AG08395 (cell line): ENCODE results near the gene ERC1.
A peak's percentile ranks its signal among the peaks of the same experiment; 100 is the strongest.
"Not testable (repeated sequence)": the region's sequence is repeated elsewhere in the genome, so short reads cannot be mapped to it uniquely, and the experiment has no call there.

Experiments
- DNase-seq: peaks from one replicate; pipeline ENCODE4 v3.0.0; 2012; ENCODE audit warnings: mixed read lengths, low spot score

Gene ERC1

DNA sequence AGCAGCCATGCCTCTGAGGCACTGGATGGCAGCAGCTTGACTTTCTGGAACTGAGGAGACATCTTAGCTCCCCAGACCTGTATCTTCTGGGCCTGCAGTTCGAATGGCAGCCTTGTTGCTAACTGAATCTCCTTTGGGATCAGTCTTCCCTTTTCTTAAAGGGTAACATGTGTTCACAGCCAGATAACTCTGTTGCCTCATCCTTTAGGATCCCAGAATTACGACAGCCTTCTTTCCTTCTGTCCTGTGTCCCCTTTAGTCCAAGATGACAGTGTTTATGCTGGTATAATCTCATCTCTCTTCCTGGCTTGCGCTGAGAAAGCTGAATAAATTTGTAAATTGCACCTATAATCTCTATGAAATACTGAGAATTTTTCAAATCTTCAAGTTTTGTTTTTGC is 9.1 kb upstream of the ERC1 start:
- no peak for DNase-seq

DNA sequence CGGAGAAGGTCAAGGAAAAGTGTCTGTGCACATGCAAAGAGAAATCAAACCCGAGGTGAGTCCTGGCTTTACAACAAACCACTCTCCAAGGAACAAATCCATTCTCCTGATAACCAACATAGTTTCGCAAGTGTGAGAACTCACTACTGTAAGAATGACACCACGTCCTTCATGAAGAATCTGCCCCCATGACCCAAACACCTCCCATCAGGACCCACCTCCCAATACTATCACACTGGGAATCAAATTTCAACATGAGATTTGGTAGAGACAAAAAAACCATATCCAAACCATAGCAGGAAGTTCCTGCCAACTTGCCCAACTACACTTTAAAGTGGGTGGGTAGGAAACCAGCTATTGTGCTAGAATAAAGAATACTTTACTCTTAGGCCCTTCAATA is 2.4 kb upstream of the ERC1 start:
- no peak for DNase-seq

DNA sequence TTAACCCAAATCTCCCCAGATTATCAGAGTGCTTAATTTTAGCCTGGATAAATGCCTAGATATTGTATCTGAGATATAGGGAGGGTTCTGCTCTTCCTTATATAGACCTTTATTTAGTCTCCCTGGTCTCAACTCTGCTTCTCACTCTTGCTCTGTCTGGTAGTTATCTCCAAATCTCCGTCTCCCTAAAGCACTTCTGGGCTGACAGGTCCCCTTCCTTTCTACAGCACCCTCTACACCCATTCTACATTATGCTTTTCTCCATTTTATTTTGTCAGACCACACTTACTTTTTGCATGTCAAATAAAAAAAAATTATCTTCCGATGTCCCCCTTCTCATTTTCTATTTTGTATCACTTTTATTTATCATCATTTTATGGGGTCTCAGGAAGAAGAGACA is 2.0 kb upstream of the ERC1 start:
- DNase-seq: no peak

DNA sequence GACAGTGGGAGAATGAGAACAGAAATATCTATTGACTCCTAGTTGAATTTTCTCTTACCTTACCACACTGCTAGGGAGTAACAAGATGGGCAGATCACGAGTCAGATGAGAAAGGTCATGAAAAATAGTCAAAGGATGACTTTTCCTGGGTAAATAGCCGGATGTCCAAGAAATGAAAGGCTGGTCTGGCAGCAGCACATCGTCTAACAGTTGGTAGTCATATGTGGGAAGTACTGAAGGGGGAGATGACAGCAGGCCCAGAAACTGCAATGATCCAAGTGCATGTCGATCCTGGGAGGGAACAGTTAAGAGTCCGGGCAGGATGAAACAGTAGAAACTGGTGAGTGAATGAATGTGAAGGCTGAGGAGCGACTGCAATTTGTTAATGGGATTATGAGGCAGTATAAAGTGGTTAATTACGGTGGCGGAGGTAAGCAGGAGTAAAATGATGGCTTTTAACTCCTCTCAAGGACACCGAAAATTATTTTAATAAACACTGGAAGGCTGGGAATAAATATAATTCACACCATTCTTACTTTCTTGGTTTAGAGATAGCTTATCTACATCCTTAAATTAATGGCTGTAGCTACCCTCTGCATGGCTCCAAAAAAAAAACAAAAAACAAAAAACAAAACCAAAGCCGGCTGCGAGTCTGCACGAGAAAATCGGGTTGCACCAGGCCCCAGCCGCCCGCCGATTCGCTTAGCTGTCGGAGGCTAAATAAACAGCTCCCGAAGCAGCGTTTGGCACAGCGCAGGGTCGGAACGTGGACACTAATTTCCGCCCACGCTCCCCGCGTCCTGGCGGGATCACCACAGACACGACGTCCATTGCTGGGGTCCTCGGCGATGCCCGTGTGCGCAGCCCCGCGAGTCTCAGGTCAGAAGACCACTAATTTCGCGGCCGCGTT is 1.0 kb upstream of the ERC1 start:
- peak; percentile 83 for DNase-seq

GRCh38 chr12:991350-992333 is 619 bp downstream of the ERC1 start:
- DNase-seq: no peak

DNA sequence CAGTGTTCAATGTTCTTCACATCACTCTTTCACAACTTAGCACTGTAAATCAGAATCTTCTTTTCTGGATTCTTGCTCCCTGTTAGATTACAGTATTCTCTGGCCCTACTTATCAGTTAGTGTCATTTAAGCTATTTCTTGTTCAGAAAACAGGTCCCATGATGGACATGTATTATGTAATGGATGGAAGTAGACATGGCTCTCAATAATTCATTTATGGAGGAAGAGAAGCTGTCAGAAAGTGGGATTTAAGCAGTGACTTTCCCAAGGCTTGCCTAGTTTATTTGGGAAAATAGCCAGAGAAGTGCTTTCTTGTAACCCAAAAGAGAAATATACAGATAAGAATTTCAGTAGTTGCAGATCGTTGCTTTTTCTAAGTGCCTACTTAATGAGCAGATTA is 1.6 kb downstream of the ERC1 start:
- no peak for DNase-seq

- no peak for DNase-seq
Observed at GRCh38 chr12:996881-997280, 5.9 kb downstream of the ERC1 start.

DNA sequence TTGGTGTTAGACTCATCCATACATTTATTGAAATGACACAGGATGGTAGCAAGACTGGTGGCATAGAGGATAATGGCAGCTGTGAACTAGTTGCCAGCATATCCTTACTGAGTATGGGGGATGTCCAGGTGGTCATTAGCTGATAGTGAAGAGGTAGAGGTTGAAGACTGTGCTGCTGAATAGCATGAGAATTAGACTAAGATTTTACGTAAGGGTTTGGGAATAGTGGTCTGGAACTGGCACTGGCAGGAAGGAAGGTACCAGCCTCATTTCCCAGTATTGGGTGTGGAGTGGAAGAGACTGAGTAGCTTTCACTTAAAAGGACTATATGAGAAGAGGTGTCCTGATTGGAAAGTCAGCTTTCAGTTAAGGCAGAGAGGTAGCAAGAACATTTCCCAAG is 6.5 kb downstream of the ERC1 start:
- no peak for DNase-seq

DNA sequence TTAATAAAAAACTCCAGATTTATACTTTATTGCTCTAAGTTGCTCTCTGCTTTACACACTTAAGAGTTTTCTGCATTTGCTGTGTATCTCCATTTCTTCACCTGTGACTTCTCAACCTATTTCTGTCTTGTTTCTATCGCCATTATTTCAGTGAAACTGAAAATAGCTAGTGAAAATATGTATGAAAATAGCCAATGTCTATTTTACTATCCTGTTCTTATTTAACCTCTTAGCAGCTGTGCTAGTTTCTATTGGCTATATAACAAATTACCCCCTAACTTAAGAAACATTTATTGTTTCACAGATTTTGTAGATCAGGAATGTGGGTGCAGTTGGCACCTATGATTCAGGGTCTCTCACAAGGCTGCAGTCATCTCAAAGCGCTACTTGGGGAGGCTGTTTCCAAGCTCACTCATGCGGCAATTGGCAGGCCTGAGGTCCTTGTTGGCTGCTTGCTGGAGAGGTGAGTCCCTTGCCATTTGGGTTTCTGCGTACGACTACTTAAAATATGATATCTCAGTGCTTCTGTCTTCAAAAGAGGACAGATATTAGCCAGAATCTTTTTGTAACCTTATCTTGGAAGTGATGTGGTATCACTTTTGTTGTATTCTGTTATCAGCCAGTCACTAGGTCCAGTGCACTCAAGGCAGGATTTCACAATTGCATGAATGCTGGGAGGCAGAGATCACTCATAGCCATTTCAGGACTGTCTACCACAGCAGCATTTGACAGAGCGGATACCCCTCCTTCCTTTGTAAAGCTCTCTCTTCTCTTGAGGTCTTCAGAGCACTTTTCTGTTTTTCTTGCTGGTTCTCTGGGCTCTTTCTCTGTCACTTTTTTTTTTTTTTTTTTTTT is 7.2 kb downstream of the ERC1 start:
- no peak for DNase-seq

- DNase-seq: not testable (repeated sequence)
Observed at GRCh38 chr12:999736-1000135, 8.7 kb downstream of the ERC1 start.

DNA sequence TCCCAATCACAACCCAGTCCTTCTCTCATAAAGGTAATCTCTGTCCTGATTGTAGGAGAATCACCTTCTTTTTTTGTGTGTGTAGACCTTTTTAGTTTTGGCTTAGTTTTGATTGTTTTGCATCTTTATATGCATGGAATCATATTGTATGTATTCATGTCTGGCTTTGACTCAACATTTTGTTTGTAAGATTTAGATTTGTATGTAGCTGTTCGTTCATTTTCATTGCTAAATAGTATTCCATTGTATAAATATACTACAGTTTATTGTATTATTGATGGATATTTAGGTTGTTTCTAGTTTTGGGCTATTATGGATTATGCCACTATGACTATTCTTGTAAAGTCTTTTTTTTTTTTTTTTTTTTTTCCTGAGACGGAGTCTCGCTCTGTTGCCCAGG is 10.5 kb downstream of the ERC1 start:
- DNase-seq: no peak

DNA sequence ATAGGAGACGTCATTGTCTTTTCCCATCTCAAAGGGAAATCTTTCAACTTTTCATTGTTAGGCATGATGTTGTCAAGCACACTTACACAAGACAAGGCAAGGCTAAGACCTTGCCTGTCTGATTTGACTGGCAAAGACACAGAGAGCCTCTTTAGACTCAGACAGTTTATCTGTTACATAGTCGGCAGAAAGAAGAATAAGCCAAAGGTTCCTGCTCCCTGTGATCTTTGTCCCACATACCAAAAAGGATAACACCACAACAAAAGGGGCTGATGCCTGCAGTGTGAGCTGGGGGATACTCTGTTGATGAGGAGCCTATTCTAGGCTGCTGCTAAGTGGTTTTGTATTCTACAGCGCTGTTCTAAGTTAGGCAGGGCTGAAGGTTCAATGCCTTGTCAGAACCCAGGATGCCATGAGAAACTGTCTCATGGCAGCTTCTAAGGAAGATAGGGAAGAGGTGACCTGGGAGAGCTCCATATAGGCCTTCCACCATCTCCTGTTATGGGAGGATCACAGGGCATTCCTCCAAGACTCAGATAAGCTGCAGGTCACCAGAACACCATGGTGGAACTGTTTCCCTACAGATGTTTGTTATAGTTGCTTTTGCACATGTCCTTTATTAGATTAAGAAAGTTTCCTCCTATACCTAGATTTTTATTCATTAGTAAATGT is 12.7 kb downstream of the ERC1 start:
- DNase-seq: no peak

GRCh38 chr12:1006255-1006654 is 15.2 kb downstream of the ERC1 start:
- no peak for DNase-seq

DNA sequence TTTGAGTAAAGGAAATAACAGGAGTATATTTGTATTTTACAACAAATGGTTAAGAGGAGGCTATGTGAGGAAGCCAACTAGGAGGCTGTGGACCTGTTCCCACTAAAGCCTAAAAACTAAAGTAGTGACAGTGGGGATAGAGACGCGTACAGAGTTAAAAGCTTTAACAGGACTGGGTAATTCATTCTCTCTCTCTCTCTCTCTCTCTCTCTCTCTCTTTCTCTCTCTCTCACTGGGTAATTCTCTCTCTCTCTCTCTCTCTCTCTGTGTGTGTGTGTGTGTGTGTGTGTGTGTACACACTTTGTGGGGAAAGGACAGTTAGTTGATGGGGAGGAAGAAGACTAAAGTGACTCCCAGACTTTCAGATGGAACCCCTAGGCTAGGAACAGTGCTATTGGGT is 16.3 kb downstream of the ERC1 start:
- DNase-seq: no peak

- DNase-seq: no peak
Observed at GRCh38 chr12:1007994-1008393, 17.0 kb downstream of the ERC1 start.

GRCh38 chr12:1011091-1011490 is 20.1 kb downstream of the ERC1 start:
- no peak for DNase-seq

DNA sequence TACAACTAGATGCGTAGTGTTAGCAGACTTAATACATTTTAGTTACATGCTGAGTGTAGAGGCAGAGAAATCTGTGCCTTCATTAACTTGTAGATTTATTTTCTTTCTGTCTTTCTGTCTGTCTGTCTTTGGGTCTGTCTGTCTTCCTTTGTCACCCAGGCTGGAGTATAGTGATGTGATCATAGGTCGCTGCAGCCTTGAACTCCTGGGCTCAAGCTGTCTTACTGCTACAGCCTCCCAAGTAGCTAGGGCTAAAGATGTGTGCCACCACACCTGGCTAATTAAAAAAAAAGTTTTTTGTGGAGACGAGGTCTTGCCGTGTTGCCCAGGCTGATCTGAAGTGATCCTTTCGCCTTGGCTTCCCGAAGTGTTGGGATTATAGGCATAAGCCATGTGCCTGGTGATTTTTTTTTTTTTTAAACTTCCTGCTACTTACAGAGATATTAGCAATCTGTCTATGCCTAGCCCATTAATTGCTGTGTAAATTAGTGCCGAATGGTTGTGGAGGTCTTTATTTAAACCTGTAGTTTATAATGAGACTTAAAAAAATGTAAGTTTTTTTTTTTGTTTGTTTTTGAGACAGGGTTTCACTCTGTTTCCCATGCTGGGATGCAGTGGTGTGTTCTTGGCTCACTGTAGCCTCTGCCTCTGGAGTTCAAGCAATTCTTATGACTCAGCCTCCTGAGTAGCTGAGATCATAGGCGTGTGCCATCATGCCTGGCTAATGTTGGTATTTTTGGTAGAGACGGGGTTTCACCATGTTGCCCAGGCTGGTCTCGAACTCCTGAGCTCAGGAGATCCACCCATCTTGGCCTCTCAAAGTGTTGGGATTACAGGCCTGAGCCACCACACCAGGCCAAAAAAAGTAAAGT is 22.8 kb downstream of the ERC1 start:
- DNase-seq: no peak

GRCh38 chr12:1019283-1019682 is 28.3 kb downstream of the ERC1 start:
- DNase-seq: no peak

DNA sequence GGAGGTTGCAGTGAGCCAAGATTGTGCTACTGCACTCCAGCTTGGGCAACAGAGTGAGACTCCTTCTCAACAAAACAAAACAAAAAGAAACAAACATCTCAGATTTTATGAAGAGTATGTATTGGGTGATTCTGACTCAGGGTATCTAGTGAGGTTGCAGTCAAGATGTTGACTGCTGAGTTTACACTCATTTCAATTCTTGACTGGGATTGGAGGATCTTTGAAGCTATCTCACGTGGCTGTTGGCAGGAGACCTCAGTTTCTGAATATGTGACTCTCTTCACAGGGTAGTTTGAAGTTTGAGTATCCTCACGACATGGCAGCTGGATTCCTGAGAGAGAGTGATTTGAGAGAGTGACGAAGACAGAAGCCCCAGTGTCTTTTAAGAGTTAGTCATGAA is 29.4 kb downstream of the ERC1 start:
- no peak for DNase-seq
